K562 (cell line): ENCODE data around the gene CHST12.

Experiments used
- CREB5 ChIP-seq: fragments of 250-450 bp; sonication (Bioruptor Pico); IDR thresholded peaks from 2 replicates; pipeline ENCODE4 v1.5.0; 2020; ENCODE audit warnings: mild to moderate bottlenecking
- CTCF ChIP-seq, 3 experiments: IDR thresholded peaks in 2 of 3; conservative IDR thresholded peaks in 1 of 3; 2 replicates each; pipeline ENCODE4 v1.5.1; 2011 to 2012; ENCODE audit warnings: low read length in 3 of 3, mild to moderate bottlenecking in 3 of 3, control low read depth in 2 of 3, improper control_type of control experiment in 1 of 3, inconsistent platforms in 1 of 3, low read depth in 1 of 3, mixed read lengths in 1 of 3, moderate library complexity in 1 of 3; ENCODE audit not compliant: insufficient read depth in 2 of 3
- EZH2 ChIP-seq: IDR thresholded peaks from 2 replicates; pipeline ENCODE4 v1.6.1; 2012; ENCODE audit warnings: low read depth, mild to moderate bottlenecking, inconsistent platforms, low read length, borderline replicate concordance
- HDAC2 ChIP-seq: fragments of 450-650 bp; IDR thresholded peaks from 2 replicates; pipeline ENCODE4 v1.6.1; 2016; ENCODE audit warnings: mild to moderate bottlenecking
- JUN ChIP-seq, 2 experiments: sonication (generic) in 1 of 2; formaldehyde crosslinking in 1 of 2; IDR thresholded peaks; 2 replicates each; pipeline versions ENCODE4 v1.6.1 to v1.8.0; 2012 to 2022; ENCODE audit warnings: borderline replicate concordance in 2 of 2, mild to moderate bottlenecking in 2 of 2, improper control_type of control experiment in 1 of 2, low read depth in 1 of 2, low read length in 1 of 2, missing genetic modification reagents in 1 of 2
- PBX2 ChIP-seq, 2 experiments: IDR thresholded peaks in 1 of 2; conservative IDR thresholded peaks in 1 of 2; 2 replicates each; pipeline ENCODE4 v1.6.1; 2016; ENCODE audit warnings: low read depth in 2 of 2, mild to moderate bottlenecking in 1 of 2, missing compliant biosample characterization in 1 of 2, missing genetic modification characterization in 1 of 2, moderate library complexity in 1 of 2
- POLR2AphosphoS5 ChIP-seq: IDR thresholded peaks from 2 replicates; pipeline ENCODE4 v1.6.1; 2011; ENCODE audit warnings: mild to moderate bottlenecking, low read depth, low read length, moderate library complexity; ENCODE audit not compliant: control insufficient read depth, insufficient read depth
- RREB1 ChIP-seq: fragments of 250-450 bp; sonication (Bioruptor Pico); IDR thresholded peaks from 2 replicates; pipeline ENCODE4 v1.4.0; 2020
- ZNF57 ChIP-seq: fragments of 450-650 bp; formaldehyde crosslinking; IDR thresholded peaks from 2 replicates; pipeline ENCODE4 v1.4.0; 2020; ENCODE audit warnings: mild to moderate bottlenecking, moderate library complexity
- ZNF75A ChIP-seq: fragments of 450-650 bp; formaldehyde crosslinking; IDR thresholded peaks from 2 replicates; pipeline ENCODE4 v1.4.0; 2020; ENCODE audit warnings: mild to moderate bottlenecking

GRCh38 chr7:2425749-2426148 lies 22.3 kb downstream of the CHST12 start:
- TF ChIP-seq ZNF57: no peak
- no peak for TF ChIP-seq POLR2AphosphoS5
- TF ChIP-seq ZNF75A: no peak
- TF ChIP-seq JUN (IDR thresholded peaks at IDR 0.05; ENCODE audit: borderline replicate concordance, low read depth, low read length): no peak
- TF ChIP-seq JUN (CRISPR knock-in tag; IDR thresholded peaks at IDR 0.05; ENCODE audit: borderline replicate concordance): no peak
- no peak for TF ChIP-seq EZH2
- TF ChIP-seq PBX2 (CRISPR knock-in tag; IDR thresholded peaks at IDR 0.05; ENCODE audit: low read depth): no peak
- TF ChIP-seq PBX2 (tag; conservative IDR thresholded peaks at IDR 0.05; ENCODE audit: low read depth): no peak
- no peak for TF ChIP-seq CREB5
- no peak for TF ChIP-seq HDAC2
- no peak for TF ChIP-seq CTCF (IDR thresholded peaks at IDR 0.05 in 2 of 3, conservative IDR thresholded peaks at IDR 0.05 in 1 of 3; ENCODE audit: insufficient read depth in 2 of 3, low read depth in 1 of 3, low read length in 3 of 3)
- TF ChIP-seq RREB1 (CRISPR knock-in tag): no peak
